Epithelial cell of esophagus (primary cell): ENCODE measurements around the gene DUSP16.
"Not testable (repeated sequence)": the region's sequence is repeated elsewhere in the genome, so short reads cannot be mapped to it uniquely, and the experiment has no call there.

Experiments used
- DNase-seq: peaks from one replicate; pipeline ENCODE4 v3.0.0; 2010; ENCODE audit warnings: low read depth
- H3K4me3 ChIP-seq: 2 replicates; pipeline ENCODE4 v1.5.1; 2011; ENCODE audit warnings: mild to moderate bottlenecking, low read length, control low read depth
- TF ChIP-seq, protein P1 (sequence below): IDR thresholded peaks from 2 replicates; pipeline ENCODE4 v1.5.1; 2011; ENCODE audit warnings: low read depth, mild to moderate bottlenecking, low read length, control low read depth, inconsistent platforms; ENCODE audit not compliant: insufficient read depth; ENCODE audit errors: missing control alignments

DUSP16 gene

DNA sequence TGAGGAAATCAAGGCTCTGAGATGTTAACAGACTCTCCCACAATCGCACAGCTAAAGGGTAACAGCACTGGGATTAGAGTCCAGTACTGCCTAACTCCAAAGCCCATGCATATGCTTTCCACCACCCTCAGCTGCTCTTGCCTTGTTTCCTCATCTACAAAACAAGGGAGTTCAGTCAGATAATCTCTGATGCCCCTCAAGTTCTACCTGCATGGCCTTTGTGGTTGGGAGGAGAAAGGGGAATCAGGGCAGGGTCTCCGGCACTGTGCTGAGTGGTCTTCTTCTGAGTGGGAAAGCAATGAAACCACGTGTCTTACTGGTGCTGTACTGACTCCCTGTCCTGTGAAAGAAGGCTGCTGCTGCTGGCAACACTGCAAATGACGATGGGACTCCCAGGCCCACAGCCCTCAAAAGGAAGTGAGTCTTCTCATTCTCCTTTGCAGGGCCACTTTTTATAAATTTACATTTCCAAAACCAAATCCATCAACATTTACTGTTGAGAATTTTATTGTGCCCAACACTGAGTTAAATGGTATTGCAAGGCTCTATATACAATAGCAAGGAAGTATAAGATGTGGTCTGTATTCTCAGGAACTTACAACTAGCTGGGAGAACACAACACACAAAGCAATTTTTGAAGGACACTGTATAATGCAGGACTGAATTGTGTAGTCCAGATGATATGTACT, 19.7 kb upstream of the DUSP16 start:
- H3K4me3 ChIP-seq = no peak overlapping the region
- TF ChIP-seq, protein P1, sequence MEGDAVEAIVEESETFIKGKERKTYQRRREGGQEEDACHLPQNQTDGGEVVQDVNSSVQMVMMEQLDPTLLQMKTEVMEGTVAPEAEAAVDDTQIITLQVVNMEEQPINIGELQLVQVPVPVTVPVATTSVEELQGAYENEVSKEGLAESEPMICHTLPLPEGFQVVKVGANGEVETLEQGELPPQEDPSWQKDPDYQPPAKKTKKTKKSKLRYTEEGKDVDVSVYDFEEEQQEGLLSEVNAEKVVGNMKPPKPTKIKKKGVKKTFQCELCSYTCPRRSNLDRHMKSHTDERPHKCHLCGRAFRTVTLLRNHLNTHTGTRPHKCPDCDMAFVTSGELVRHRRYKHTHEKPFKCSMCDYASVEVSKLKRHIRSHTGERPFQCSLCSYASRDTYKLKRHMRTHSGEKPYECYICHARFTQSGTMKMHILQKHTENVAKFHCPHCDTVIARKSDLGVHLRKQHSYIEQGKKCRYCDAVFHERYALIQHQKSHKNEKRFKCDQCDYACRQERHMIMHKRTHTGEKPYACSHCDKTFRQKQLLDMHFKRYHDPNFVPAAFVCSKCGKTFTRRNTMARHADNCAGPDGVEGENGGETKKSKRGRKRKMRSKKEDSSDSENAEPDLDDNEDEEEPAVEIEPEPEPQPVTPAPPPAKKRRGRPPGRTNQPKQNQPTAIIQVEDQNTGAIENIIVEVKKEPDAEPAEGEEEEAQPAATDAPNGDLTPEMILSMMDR = no peak
- DNase-seq = no peak

DNA sequence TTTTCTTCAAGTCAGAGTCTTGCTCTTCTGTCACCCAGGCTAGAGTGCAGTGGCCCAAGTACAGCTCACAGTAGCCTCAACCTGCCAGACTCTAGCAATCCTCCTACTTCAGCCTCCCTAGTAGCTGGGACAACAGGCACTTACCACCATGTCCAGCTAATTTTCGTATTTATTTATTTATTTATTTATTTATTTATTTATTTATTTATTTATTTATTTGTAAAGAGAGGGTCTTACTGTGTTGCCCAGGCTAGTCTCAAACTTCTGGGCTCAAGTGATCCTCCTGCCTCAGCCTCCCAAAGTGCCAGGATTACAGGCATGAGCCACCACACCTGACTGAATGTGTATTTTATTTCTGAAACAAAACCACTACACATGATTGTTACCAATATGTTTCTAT, 18.1 kb upstream of the DUSP16 start:
- not testable (repeated sequence) for H3K4me3 ChIP-seq, DNase-seq

DNA sequence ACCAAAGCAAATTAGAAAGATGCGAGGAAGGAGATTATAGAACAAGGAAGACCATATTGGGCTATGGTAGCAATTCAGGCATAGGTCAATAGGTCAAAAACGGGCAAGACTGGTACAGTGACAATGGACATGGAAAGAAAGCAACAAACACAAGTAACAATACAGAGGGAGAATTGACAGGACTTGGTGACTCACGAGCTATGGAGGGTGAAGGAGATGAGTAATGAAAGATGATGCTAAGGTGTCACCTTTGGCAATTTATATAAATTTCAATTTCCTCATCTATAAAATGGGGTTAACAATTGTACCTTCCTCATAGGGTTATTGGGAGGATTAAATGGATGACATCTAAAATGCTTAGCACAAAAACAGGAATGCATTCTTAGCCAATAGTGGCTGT, 15.1 kb upstream of the DUSP16 start:
- peak; percentile 68 for DNase-seq
- H3K4me3 ChIP-seq = no peak overlapping the region
- TF ChIP-seq, protein P1 = no peak

DNA sequence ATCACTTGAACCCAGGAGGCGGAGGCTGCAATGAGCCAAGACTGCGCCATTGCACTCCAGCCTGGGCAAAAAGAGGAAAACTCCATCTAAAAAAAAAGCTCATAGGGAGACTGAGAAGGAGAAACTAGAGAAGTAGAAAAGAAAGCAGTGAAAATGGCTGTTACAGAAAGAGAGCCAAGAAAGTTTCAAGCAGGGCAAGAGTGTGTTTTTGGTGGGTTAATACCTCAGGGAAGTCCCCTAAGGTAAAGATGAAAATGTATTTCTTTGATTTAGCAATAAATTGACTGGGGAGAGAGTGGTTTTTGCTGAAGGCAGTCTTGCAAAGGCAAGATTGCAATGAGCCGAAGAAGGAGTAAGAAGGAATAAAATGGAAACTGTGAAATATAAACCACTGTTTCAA, 10.0 kb upstream of the DUSP16 start:
- no peak for DNase-seq
- TF ChIP-seq, protein P1 = no peak

DNA sequence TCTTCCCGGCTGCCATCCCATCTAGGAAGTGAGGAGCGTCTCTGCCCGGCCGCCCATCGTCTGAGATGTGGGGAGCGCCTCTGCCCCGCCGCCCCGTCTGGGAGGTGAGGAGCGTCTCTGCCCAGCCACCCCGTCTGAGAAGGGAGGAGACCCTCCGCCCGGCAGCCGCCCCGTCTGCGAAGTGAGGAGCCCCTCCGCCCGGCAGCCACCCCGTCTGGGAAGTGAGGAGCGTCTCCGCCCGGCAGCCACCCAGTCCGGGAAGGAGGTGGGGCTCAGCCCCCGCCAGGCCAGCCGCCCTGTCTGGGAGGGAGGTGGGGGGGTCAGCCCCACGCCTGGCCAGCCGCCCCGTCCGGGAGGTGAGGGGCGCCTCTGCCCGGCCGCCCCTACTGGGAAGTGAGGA, 3.3 kb upstream of the DUSP16 start:
- not testable (repeated sequence) for H3K4me3 ChIP-seq, DNase-seq

More for the DNA sequence above, 10.0 kb upstream of the DUSP16 start:
- H3K4me3 ChIP-seq = no peak overlapping the region

DNA sequence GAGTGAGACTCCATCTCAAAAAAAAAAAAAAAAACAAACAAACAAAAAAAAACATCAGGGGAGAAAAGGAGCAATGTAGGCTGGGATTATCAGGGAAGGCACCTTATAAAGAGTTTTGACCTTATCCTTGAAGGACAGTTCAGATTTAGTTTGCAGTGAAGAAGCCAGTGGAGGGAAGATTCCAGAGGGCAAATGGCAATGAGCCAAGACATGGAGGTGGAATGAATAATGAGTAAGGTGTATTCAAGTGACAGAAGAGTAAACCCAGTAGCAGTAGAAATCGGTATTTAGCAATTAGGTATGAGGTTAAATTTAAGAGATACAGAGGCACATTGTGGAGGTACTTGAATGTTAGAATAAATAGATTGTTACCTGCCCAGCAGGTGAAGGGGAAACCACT, 2.2 kb upstream of the DUSP16 start:
- TF ChIP-seq, protein P1 = no peak
- H3K4me3 ChIP-seq = no peak overlapping the region
- peak; percentile 52 for DNase-seq

DNA sequence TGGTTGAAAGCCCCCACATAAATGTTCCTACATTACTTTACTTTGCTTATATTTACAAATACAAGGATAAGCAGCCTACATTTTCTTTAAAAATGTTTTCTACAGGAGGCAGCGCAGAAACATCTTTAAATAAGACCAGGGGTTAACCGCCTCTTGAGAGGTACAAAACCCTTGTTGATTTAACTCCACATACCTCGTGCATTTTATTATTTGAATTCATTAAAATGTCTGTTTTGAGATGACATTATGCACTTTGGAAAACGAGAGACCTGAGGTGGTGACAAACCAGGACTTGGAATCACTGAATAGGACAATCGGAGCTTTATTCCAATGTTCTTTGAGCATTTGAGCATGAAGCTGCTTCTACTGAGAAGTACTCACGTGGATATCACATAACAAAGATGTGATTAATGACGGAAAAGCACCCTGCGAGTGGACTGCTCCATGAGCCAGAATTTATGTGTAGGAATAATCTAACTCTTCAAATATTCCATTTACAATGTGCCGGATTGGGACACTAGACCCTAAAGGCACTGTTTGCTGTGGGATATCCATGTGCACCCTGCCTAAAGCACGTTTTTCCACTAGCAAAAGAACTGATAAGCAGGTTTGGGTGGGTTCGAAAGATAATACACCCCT, 746 bp upstream of the DUSP16 start:
- peak overlapping the region; percentile 68 for H3K4me3 ChIP-seq
- peak; percentile 55 for DNase-seq
- TF ChIP-seq, protein P1 = no peak

DNA sequence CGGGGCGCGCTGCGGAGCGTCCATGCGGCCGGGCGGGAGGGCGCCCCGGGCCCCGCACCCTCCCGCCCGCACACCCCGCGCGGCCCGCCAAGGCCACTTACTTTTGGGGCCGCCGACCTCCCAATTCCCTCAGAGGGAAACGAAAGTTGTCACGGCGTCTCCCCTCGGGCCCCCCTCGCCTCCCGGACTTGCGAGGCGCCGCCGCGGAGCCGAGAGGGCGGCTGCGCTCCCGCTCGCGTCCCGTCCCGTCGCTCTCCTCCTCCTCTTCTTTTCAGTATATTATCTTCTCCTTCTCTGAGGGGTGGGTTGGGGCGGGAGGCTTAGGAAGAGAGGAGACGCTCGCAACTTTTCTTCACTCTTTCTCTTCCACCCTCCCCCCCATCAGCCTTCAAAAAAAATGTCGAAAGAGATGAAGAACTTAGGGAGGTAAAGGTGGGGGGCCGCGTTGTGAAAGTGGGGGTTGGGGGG, 613 bp downstream of the DUSP16 start:
- TF ChIP-seq, protein P1 = no peak
- peak overlapping the region; percentile 68 for H3K4me3 ChIP-seq
- peak; percentile 41 for DNase-seq
